Type B pancreatic cell (in vitro differentiated cells): ENCODE data around the gene PADI4. TPM values are rescaled to one million over a fixed set of nuclear protein-coding genes. Genes with fewer than 3 reads are reported as not detected.
"Not testable (repeated sequence)": the region's sequence is repeated elsewhere in the genome, so short reads cannot be mapped to it uniquely, and the experiment has no call there.

ENCODE experiments used
- DNase-seq: peaks from one replicate; pipeline ENCODE4 v3.0.0; 2021; ENCODE audit warnings: mixed read lengths; ENCODE audit not compliant: unreplicated experiment; ENCODE audit errors: extremely low spot score
- H3K27ac Mint-ChIP-seq: 2 replicates; pipeline ENCODE4 v1.8.0; 2021; ENCODE audit warnings: mild to moderate bottlenecking, mixed read lengths
- H3K27me3 Mint-ChIP-seq: 2 replicates; pipeline ENCODE4 v1.8.0; 2021; ENCODE audit warnings: mixed read lengths
- H3K36me3 Mint-ChIP-seq: 2 replicates; pipeline ENCODE4 v1.8.0; 2021; ENCODE audit warnings: mixed read lengths
- H3K4me1 Mint-ChIP-seq: one replicate; pipeline ENCODE4 v1.8.0; 2021; ENCODE audit warnings: mixed read lengths; ENCODE audit not compliant: unreplicated experiment
- H3K4me3 Mint-ChIP-seq: 2 replicates; pipeline ENCODE4 v1.8.0; 2021; ENCODE audit warnings: mild to moderate bottlenecking, mixed read lengths
- H3K9me3 Mint-ChIP-seq: 2 replicates; pipeline ENCODE4 v1.8.0; 2021; ENCODE audit warnings: mixed read lengths
- CTCF ChIP-seq: fragments of 200-600 bp; sonication (generic); conservative IDR thresholded peaks from 2 replicates; pipeline ENCODE4 v1.5.0; 2021; ENCODE audit warnings: antibody characterized with exemption, mild to moderate bottlenecking
- total RNA-seq: library from RNA; stranded (reverse); gene quantifications from 2 replicates; pipeline ENCODE4 v1.2.1, GENCODE V29; 2021; ENCODE audit warnings: low replicate concordance

The PADI4 gene
- total RNA-seq, 1 donor from 2014 or later = not detected

- peaks cover 10% of the 10 kb centered on the region for H3K27me3 Mint-ChIP-seq
- no peak overlapping the region for H3K4me3 Mint-ChIP-seq
- DNase-seq = no peak
- H3K36me3 Mint-ChIP-seq = no peaks in the 10 kb centered on the region
- H3K27ac Mint-ChIP-seq = no peak overlapping the region
- H3K9me3 Mint-ChIP-seq = no peaks in the 10 kb centered on the region
- no peak for TF ChIP-seq CTCF
- peaks cover 6% of the 10 kb centered on the region for H3K4me1 Mint-ChIP-seq
Observed at GRCh38 chr1:17314491-17314971, 6.5 kb downstream of the PADI4 start.

GRCh38 chr1:17315542-17316130 is 7.6 kb downstream of the PADI4 start:
- no peak for TF ChIP-seq CTCF
- Mint-ChIP-seq H3K4me1 (peaks cover 6% of the 10 kb centered on the region), H3K36me3 (no peaks in the 10 kb centered on the region), H3K4me3 (no peak overlapping the region), H3K27ac (no peak overlapping the region), H3K9me3 (peaks cover 2% of the 10 kb centered on the region), H3K27me3 (peaks cover 10% of the 10 kb centered on the region)
- DNase-seq = no peak

GRCh38 chr1:17316704-17317103 is 8.7 kb downstream of the PADI4 start:
- Mint-ChIP-seq H3K27me3 (peaks cover 13% of the 10 kb centered on the region), H3K4me1 (peaks cover 6% of the 10 kb centered on the region), H3K27ac (no peak overlapping the region), H3K9me3 (peaks cover 5% of the 10 kb centered on the region), H3K4me3 (no peak overlapping the region), H3K36me3 (no peaks in the 10 kb centered on the region)
- no peak for TF ChIP-seq CTCF
- DNase-seq = no peak

GRCh38 chr1:17318262-17318661 is 10.3 kb downstream of the PADI4 start:
- Mint-ChIP-seq H3K9me3 (peaks cover 5% of the 10 kb centered on the region), H3K36me3 (no peaks in the 10 kb centered on the region), H3K27me3 (peaks cover 14% of the 10 kb centered on the region), H3K4me3 (no peak overlapping the region), H3K27ac (no peak overlapping the region), H3K4me1 (peaks cover 6% of the 10 kb centered on the region)
- no peak for TF ChIP-seq CTCF
- DNase-seq = no peak

- no peaks in the 10 kb centered on the region for H3K36me3 Mint-ChIP-seq
- TF ChIP-seq CTCF = no peak
- peaks cover 14% of the 10 kb centered on the region for H3K27me3 Mint-ChIP-seq
- H3K9me3 Mint-ChIP-seq = peaks cover 5% of the 10 kb centered on the region
- H3K4me3 Mint-ChIP-seq = no peak overlapping the region
- no peak for DNase-seq
- H3K4me1 Mint-ChIP-seq = peaks cover 6% of the 10 kb centered on the region
- no peak overlapping the region for H3K27ac Mint-ChIP-seq
Observed at GRCh38 chr1:17319561-17320350, 11.8 kb downstream of the PADI4 start.

GRCh38 chr1:17321857-17322390 is 13.9 kb downstream of the PADI4 start:
- not testable (repeated sequence) for H3K27me3 Mint-ChIP-seq, H3K36me3 Mint-ChIP-seq, H3K4me1 Mint-ChIP-seq, DNase-seq, H3K9me3 Mint-ChIP-seq, H3K4me3 Mint-ChIP-seq, H3K27ac Mint-ChIP-seq
